ENCODE results near the gene NISCH.
A peak's percentile ranks its signal among the peaks of the same experiment; 100 is the strongest.

The NISCH gene

GRCh38 chr3:52501046-52501445, 45.6 kb downstream of the NISCH start:
- no peak for ATAC-seq
- TF ChIP-seq TCF4 (CRISPR knock-in tag; IDR thresholded peaks at IDR 0.05; ENCODE audit: borderline replicate concordance) (no peak), SNAI2 (CRISPR knock-in tag; IDR thresholded peaks at IDR 0.05) (no peak), GLIS3 (CRISPR knock-in tag; IDR thresholded peaks at IDR 0.05) (no peak), RARB (CRISPR knock-in tag; IDR thresholded peaks at IDR 0.05) (no peak), CSRNP3 (CRISPR knock-in tag; IDR thresholded peaks at IDR 0.05) (no peak), PATZ1 (CRISPR knock-in tag; IDR thresholded peaks at IDR 0.05; ENCODE audit: borderline replicate concordance) (no peak), BACH2 (CRISPR knock-in tag; IDR thresholded peaks at IDR 0.05; ENCODE audit: borderline replicate concordance) (no peak), TOX (CRISPR knock-in tag; IDR thresholded peaks at IDR 0.05; ENCODE audit: borderline replicate concordance) (no peak), POU6F1 (CRISPR knock-in tag; IDR thresholded peaks at IDR 0.05; ENCODE audit: borderline replicate concordance, low read depth) (no peak), ZNF565 (CRISPR knock-in tag; conservative IDR thresholded peaks at IDR 0.05; ENCODE audit: low read depth) (no peak), ARNTL (CRISPR knock-in tag; IDR thresholded peaks at IDR 0.05; ENCODE audit: borderline replicate concordance, low read depth) (no peak), ZNF8 (CRISPR knock-in tag; IDR thresholded peaks at IDR 0.05) (no peak), ESRRG (CRISPR knock-in tag; IDR thresholded peaks at IDR 0.05) (no peak), ZNF70 (CRISPR knock-in tag; IDR thresholded peaks at IDR 0.05) (no peak)

- ATAC-seq = no peak
- no peak for TF ChIP-seq ZNF8 (CRISPR knock-in tag; IDR thresholded peaks at IDR 0.05)
- no peak for TF ChIP-seq CSDC2 (CRISPR knock-in tag; IDR thresholded peaks at IDR 0.05)
Observed at GRCh38 chr3:52502001-52502400, 46.6 kb downstream of the NISCH start.

- 0 out of 3 replicates have a peak, but pooled peaks have one; percentile 9 for ATAC-seq
Observed at GRCh38 chr3:52502808-52503350, 47.5 kb downstream of the NISCH start.

DNA sequence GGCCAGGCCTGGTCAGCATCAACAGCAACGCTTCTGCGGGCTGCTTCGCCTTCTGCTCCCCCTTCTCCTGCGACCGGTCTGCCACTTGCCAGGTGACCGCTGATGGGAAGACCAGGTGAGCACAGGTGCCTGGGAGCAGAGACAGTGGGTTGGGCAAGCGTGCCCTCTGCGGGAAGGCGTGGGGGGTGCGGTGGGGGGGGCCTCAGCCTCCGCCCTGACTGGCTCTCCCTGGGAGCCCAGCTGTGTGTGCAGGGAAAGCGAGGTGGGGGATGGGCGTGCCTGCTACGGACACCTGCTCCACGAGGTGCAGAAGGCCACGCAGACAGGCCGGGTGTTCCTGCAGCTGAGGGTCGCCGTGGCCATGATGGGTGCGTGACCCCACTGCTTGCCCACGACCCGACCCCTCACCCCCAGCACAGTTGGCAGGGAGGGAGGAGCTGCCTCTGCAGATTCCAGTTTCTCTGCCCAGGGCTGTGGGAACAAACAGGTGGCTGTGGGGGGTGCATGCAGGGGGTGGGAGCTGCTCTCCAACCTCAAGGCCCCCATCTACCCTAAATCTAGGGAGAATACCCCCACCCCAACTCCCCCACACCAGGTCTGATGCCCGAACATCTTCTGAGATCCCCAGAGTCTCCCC, 48.5 kb downstream of the NISCH start:
- TF ChIP-seq, protein P1, sequence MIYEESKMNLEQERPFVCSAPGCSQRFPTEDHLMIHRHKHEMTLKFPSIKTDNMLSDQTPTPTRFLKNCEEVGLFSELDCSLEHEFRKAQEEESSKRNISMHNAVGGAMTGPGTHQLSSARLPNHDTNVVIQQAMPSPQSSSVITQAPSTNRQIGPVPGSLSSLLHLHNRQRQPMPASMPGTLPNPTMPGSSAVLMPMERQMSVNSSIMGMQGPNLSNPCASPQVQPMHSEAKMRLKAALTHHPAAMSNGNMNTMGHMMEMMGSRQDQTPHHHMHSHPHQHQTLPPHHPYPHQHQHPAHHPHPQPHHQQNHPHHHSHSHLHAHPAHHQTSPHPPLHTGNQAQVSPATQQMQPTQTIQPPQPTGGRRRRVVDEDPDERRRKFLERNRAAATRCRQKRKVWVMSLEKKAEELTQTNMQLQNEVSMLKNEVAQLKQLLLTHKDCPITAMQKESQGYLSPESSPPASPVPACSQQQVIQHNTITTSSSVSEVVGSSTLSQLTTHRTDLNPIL (CRISPR knock-in tag; IDR thresholded peaks at IDR 0.05; ENCODE audit: low read depth) = no peak
- TF ChIP-seq GLIS3 (CRISPR knock-in tag; IDR thresholded peaks at IDR 0.05) (no peak), PPARA (CRISPR knock-in tag; IDR thresholded peaks at IDR 0.05; ENCODE audit: borderline replicate concordance) (no peak), ZNF8 (CRISPR knock-in tag; IDR thresholded peaks at IDR 0.05) (no peak), ZNF565 (CRISPR knock-in tag; conservative IDR thresholded peaks at IDR 0.05; ENCODE audit: low read depth) (no peak), CSDC2 (CRISPR knock-in tag; IDR thresholded peaks at IDR 0.05) (no peak), POU6F1 (CRISPR knock-in tag; IDR thresholded peaks at IDR 0.05; ENCODE audit: borderline replicate concordance, low read depth) (no peak), RARB (CRISPR knock-in tag; IDR thresholded peaks at IDR 0.05) (no peak), ISL1 (CRISPR knock-in tag; IDR thresholded peaks at IDR 0.05) (no peak), ZFP3 (CRISPR knock-in tag; IDR thresholded peaks at IDR 0.05) (no peak), TCF4 (CRISPR knock-in tag; IDR thresholded peaks at IDR 0.05; ENCODE audit: borderline replicate concordance) (no peak), ZNF70 (CRISPR knock-in tag; IDR thresholded peaks at IDR 0.05) (no peak), CSRNP3 (CRISPR knock-in tag; IDR thresholded peaks at IDR 0.05) (no peak), ZFP30 (CRISPR knock-in tag; IDR thresholded peaks at IDR 0.05) (no peak), BACH2 (CRISPR knock-in tag; IDR thresholded peaks at IDR 0.05; ENCODE audit: borderline replicate concordance) (no peak), ARNTL (CRISPR knock-in tag; IDR thresholded peaks at IDR 0.05; ENCODE audit: borderline replicate concordance, low read depth) (no peak), ESRRG (CRISPR knock-in tag; IDR thresholded peaks at IDR 0.05) (no peak)
- no peak for ATAC-seq

More at GRCh38 chr3:52502808-52503350, 47.5 kb downstream of the NISCH start:
- TF ChIP-seq ZFP30 (CRISPR knock-in tag; IDR thresholded peaks at IDR 0.05) (no peak), RARB (CRISPR knock-in tag; IDR thresholded peaks at IDR 0.05) (no peak), ZNF8 (CRISPR knock-in tag; IDR thresholded peaks at IDR 0.05) (no peak), ISL1 (CRISPR knock-in tag; IDR thresholded peaks at IDR 0.05) (no peak), ZFP3 (CRISPR knock-in tag; IDR thresholded peaks at IDR 0.05) (no peak), SNAI2 (CRISPR knock-in tag; IDR thresholded peaks at IDR 0.05) (no peak)
- TF ChIP-seq, protein P1 (CRISPR knock-in tag; IDR thresholded peaks at IDR 0.05; ENCODE audit: low read depth) = no peak

All from SK-N-SH treated with all-trans-retinoic acid at 6 μM for 48 hours (cell line).